B cell (primary cell): ENCODE measurements around the gene PBXIP1. TPM values are rescaled to one million over a fixed set of nuclear protein-coding genes. Genes with fewer than 3 reads are reported as not detected.

ENCODE experiments used
- ATAC-seq: fragments of 200-7000 bp; cut with Tn5 transposase; one replicate; pipeline ENCODE4 v1.10.0; 2021; ENCODE audit warnings: low read depth, mild to moderate bottlenecking, moderate number of reproducible peaks, moderate library complexity
- CTCF ChIA-PET: fragments of 350-600 bp; sonication (Branson Sonifier 250); formaldehyde crosslinking; loops from one replicate; lab custom pipeline; 2021; ENCODE audit warnings: antibody characterized with exemption, inconsistent platforms; lab: Charles Lee
- POLR2A ChIA-PET: fragments of 350-600 bp; sonication (Branson Sonifier 250); formaldehyde crosslinking; loops from one replicate; lab custom pipeline; 2021; ENCODE audit warnings: antibody characterized with exemption; lab: Charles Lee
- DNase-seq: peaks from one replicate; pipeline ENCODE4 v3.0.0; 2013
- H2AFZ ChIP-seq: 2 replicates; pipeline ENCODE4 v1.6.1; 2012; ENCODE audit warnings: mild to moderate bottlenecking, low read depth, low read length; ENCODE audit not compliant: insufficient read depth, poor library complexity, severe bottlenecking
- H3K27ac ChIP-seq, 2 donors: 1 replicate in 1 of 2; 2 replicates in 1 of 2; pipeline ENCODE4 v1.5.1; 2012 to 2013; ENCODE audit warnings: low read length in 2 of 2, mild to moderate bottlenecking in 2 of 2, moderate library complexity in 1 of 2
- H3K27me3 ChIP-seq, 4 experiments: fragments of 200-600 bp in 1 of 4; sonication (generic) in 1 of 4; replicated peaks in 1 of 4; 1 replicate in 2 of 4; 2 replicates in 2 of 4; pipeline versions ENCODE4 v1.6.1 to v1.7.0; 2013 to 2016; ENCODE audit warnings: low read length in 3 of 4, mild to moderate bottlenecking in 2 of 4, mixed read lengths in 1 of 4, moderate library complexity in 1 of 4; ENCODE audit not compliant: insufficient read depth in 4 of 4, control insufficient read depth in 3 of 4; ENCODE audit errors: control extremely low read depth in 1 of 4
- H3K36me3 ChIP-seq, 2 experiments: replicated peaks in 1 of 2; 1 replicate in 1 of 2; 2 replicates in 1 of 2; pipeline versions ENCODE4 v1.6.1 to v1.7.1; 2013; ENCODE audit warnings: low read length in 1 of 2; ENCODE audit not compliant: insufficient read depth in 2 of 2, control insufficient read depth in 1 of 2; ENCODE audit errors: control extremely low read depth in 1 of 2, extremely low read depth in 1 of 2
- H3K4me1 ChIP-seq, 2 donors: fragments of 200-600 bp in 1 of 2; sonication (generic) in 1 of 2; 1 replicate in 1 of 2; 2 replicates in 1 of 2; pipeline versions ENCODE4 v1.5.1 to v1.6.1; 2013 to 2017; ENCODE audit warnings: low read length in 2 of 2; ENCODE audit not compliant: control insufficient read depth in 2 of 2, insufficient read depth in 2 of 2
- H3K4me2 ChIP-seq: replicated peaks from 2 replicates; pipeline ENCODE3; 2012; ENCODE audit warnings: mild to moderate bottlenecking, low read depth, low read length; ENCODE audit not compliant: poor library complexity, severe bottlenecking
- H3K4me3 ChIP-seq, 5 experiments: fragments of 200-600 bp in 1 of 5; sonication (generic) in 1 of 5; 1 replicate in 3 of 5; 2 replicates in 2 of 5; pipeline versions ENCODE4 v1.5.1 to v1.7.0; 2011 to 2016; ENCODE audit warnings: low read length in 4 of 5, mild to moderate bottlenecking in 4 of 5, low read depth in 2 of 5, control low read depth in 1 of 5, moderate library complexity in 1 of 5; ENCODE audit not compliant: insufficient read depth in 1 of 5; ENCODE audit errors: control extremely low read depth in 1 of 5, extremely low read depth in 1 of 5
- H3K79me2 ChIP-seq: fragments of 200-600 bp; sonication (generic); one replicate; pipeline ENCODE4 v1.6.0; 2016; ENCODE audit warnings: low read length; ENCODE audit not compliant: control insufficient read depth, insufficient read depth
- H3K9ac ChIP-seq: fragments of 200-600 bp; sonication (generic); 2 replicates; pipeline ENCODE4 v1.6.1; 2017; ENCODE audit warnings: mild to moderate bottlenecking, low read length, moderate library complexity
- H3K9me3 ChIP-seq, 3 donors: one replicate each; pipeline versions ENCODE4 v1.6.1 to v1.7.1; 2013; ENCODE audit warnings: low read length in 2 of 3; ENCODE audit not compliant: control insufficient read depth in 2 of 3, insufficient read depth in 1 of 3; ENCODE audit errors: control extremely low read depth in 1 of 3
- H4K20me1 ChIP-seq: 2 replicates; pipeline ENCODE4 v1.6.0; 2012; ENCODE audit warnings: mild to moderate bottlenecking, low read length; ENCODE audit not compliant: insufficient read depth, control insufficient read depth, poor library complexity, severe bottlenecking
- H3K27ac Mint-ChIP-seq: one replicate; pipeline ENCODE4 v1.8.0; 2021; ENCODE audit warnings: mixed read lengths
- H3K27me3 Mint-ChIP-seq: one replicate; pipeline ENCODE4 v1.8.0; 2021; ENCODE audit warnings: mixed read lengths
- H3K4me1 Mint-ChIP-seq: one replicate; pipeline ENCODE4 v1.8.0; 2021; ENCODE audit warnings: mixed read lengths
- H3K4me3 Mint-ChIP-seq: one replicate; pipeline ENCODE4 v1.8.0; 2021; ENCODE audit warnings: mixed read lengths
- H3K9me3 Mint-ChIP-seq: one replicate; pipeline ENCODE4 v1.8.0; 2022; ENCODE audit warnings: mixed read lengths; ENCODE audit not compliant: insufficient read depth
- EZH2 ChIP-seq: IDR thresholded peaks from 2 replicates; pipeline ENCODE4 v1.6.1; 2012; ENCODE audit warnings: borderline replicate concordance, low read depth, mild to moderate bottlenecking, moderate library complexity, low read length; ENCODE audit not compliant: insufficient read depth, poor library complexity, severe bottlenecking
- WGBS: methylation state at CpG from one replicate; pipeline ENCODE4 v1.1.5; 2013; ENCODE audit warnings: missing lambda C conversion rate; ENCODE audit not compliant: insufficient coverage; 5-methylcytosine and 5-hydroxymethylcytosine counted together
- intact Hi-C: fragments of 100-400 bp; cut with micrococcal nuclease; formaldehyde crosslinking; loops from one replicate; pipeline ENCODE4 v1.10.0; 2022
- polyA plus RNA-seq: library from polyadenylated mRNA; depleted of rRNA; stranded (reverse); fragments of >200 nt; gene quantifications from 2 replicates; pipeline ENCODE4 v1.2.3, GENCODE V29; 2012
- total RNA-seq, 2 donors: library from RNA; stranded (reverse); fragments of 120-200 nt in 1 of 2; gene quantifications; 1 replicate in 1 of 2; 2 replicates in 1 of 2; pipeline versions ENCODE4 v1.2.3 to v1.2.4, GENCODE V29; 2013 to 2022
- TF ChIP-seq, protein P1 (sequence below): fragments of 200-600 bp; IDR thresholded peaks from one replicate; pipeline ENCODE4 v1.8.0; 2022; ENCODE audit warnings: antibody characterized with exemption, mild to moderate bottlenecking

PBXIP1 gene
- total and polyA plus RNA-seq, 2 donors (not counting 1 experiment from before 2014, with no cell fraction given), result 77.6 to 212 TPM

DNA sequence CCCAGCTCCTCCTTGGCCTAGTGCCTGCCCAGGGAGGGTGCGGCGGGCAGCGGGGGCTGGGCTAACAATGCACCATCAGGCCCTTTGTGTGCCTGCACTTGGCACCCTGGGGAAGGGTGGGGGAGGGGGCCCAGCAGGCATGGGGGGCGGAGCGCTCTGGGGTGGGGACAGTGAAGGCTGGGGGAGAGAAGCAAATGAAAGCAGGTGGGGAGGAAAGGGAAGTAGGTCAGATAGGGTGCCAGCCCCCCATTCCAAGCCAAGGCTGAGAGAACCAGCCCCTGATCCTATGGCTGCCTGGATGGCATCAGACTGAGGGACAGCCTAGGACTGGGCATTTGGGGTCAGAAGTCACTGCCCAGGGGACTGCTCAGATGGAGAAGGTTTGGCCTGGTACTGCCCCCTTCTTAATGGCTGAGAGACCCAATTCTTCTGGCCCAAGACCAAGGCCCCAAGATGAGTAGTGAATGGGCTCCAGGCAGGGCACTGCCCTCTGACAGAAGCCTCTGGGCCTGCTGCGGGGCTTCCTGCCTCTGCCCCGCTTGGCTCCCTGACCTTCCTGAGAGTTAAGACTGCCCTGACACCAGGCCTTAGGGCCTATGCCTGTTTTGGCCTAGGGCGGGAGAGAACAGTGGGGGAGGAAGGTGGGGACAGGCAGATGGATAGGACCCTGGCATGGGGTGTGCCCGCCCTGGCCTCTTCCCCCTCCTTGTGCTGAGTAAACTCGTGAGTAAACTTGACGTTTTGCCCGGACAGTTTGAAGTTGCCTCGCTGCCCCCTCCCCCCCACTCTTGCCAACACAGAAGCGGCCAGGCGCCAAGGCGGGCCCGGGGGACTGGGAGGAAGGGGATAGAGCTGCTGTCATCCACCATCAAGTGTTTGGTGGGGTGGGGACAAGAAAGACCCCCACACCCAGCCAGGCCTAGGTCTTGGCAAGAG is 49.4 kb upstream of the PBXIP1 start:
- H3K79me2 ChIP-seq, result peaks cover 73% of the 10 kb centered on the region
- H3K9ac ChIP-seq, result peak overlapping the region; percentile 94
- no peaks in the 10 kb centered on the region for H3K27me3 ChIP-seq
- ATAC-seq, result peak; percentile 1
- peaks cover 65 to 67% of the 10 kb centered on the region in 2 donors for H3K4me1 ChIP-seq
- Mint-ChIP-seq H3K27me3 (no peaks in the 10 kb centered on the region), H3K9me3 (no peaks in the 10 kb centered on the region), H3K27ac (peak overlapping the region; percentile 86), H3K4me1 (peaks cover 56% of the 10 kb centered on the region), H3K4me3 (peak overlapping the region; percentile 90)
- intact Hi-C loops, result loop anchor here (1.0 kb wide), 1 partner anchor 12 kb away; no protein-coding TSS in a partner anchor
- peak overlapping the region in 4 of 5 experiments; percentile 84 to 98 (median 93) for H3K4me3 ChIP-seq
- H3K9me3 ChIP-seq, result no peaks in the 10 kb centered on the region
- TF ChIP-seq, protein P1, sequence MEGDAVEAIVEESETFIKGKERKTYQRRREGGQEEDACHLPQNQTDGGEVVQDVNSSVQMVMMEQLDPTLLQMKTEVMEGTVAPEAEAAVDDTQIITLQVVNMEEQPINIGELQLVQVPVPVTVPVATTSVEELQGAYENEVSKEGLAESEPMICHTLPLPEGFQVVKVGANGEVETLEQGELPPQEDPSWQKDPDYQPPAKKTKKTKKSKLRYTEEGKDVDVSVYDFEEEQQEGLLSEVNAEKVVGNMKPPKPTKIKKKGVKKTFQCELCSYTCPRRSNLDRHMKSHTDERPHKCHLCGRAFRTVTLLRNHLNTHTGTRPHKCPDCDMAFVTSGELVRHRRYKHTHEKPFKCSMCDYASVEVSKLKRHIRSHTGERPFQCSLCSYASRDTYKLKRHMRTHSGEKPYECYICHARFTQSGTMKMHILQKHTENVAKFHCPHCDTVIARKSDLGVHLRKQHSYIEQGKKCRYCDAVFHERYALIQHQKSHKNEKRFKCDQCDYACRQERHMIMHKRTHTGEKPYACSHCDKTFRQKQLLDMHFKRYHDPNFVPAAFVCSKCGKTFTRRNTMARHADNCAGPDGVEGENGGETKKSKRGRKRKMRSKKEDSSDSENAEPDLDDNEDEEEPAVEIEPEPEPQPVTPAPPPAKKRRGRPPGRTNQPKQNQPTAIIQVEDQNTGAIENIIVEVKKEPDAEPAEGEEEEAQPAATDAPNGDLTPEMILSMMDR, result no peak
- no peak for TF ChIP-seq EZH2
- no peak overlapping the region for H2AFZ ChIP-seq
- peak overlapping the region; percentile 96 for H3K4me2 ChIP-seq
- WGBS, result 64% methylated on average over 7 of the region's 17 CpGs
- H3K36me3 ChIP-seq, result peaks cover 0 to 5% of the 10 kb centered on the region in 2 experiments
- ChIA-PET POLR2A (interaction anchor here (1.5 to 7.4 kb wide), 2 partner anchors 10 to 31 kb away, joined by 9 to 74 read pairs; partner anchors contain the start of gene CKS1B), CTCF (interaction anchor here (1.5 to 18.4 kb wide), 4 partner anchors 5 to 50 kb away, joined by 3 to 295 read pairs (median 150); partner anchors contain the start of genes FLAD1, LENEP, PBXIP1 and ZBTB7B)
- peak; percentile 76 for DNase-seq
- peak overlapping the region; percentile 80 to 81 for H3K27ac ChIP-seq
- H4K20me1 ChIP-seq, result peaks cover 29% of the 10 kb centered on the region
